B cell (primary cell): ENCODE data around the gene SMOC1. TPM values are rescaled to one million over a fixed set of nuclear protein-coding genes. Genes with fewer than 3 reads are reported as not detected.

Experiments used
- ATAC-seq: fragments of 200-7000 bp; cut with Tn5 transposase; one replicate; pipeline ENCODE4 v1.10.0; 2021; ENCODE audit warnings: low read depth, mild to moderate bottlenecking, moderate number of reproducible peaks, moderate library complexity
- CTCF ChIA-PET: fragments of 350-600 bp; sonication (Branson Sonifier 250); formaldehyde crosslinking; loops from one replicate; lab custom pipeline; 2021; ENCODE audit warnings: antibody characterized with exemption, inconsistent platforms; lab: Charles Lee
- POLR2A ChIA-PET: fragments of 350-600 bp; sonication (Branson Sonifier 250); formaldehyde crosslinking; loops from one replicate; lab custom pipeline; 2021; ENCODE audit warnings: antibody characterized with exemption; lab: Charles Lee
- DNase-seq: peaks from one replicate; pipeline ENCODE4 v3.0.0; 2013
- H2AFZ ChIP-seq: 2 replicates; pipeline ENCODE4 v1.6.1; 2012; ENCODE audit warnings: mild to moderate bottlenecking, low read depth, low read length; ENCODE audit not compliant: insufficient read depth, poor library complexity, severe bottlenecking
- H3K27ac ChIP-seq, 2 donors: 1 replicate in 1 of 2; 2 replicates in 1 of 2; pipeline ENCODE4 v1.5.1; 2012 to 2013; ENCODE audit warnings: low read length in 2 of 2, mild to moderate bottlenecking in 2 of 2, moderate library complexity in 1 of 2
- H3K27me3 ChIP-seq, 4 experiments: fragments of 200-600 bp in 1 of 4; sonication (generic) in 1 of 4; replicated peaks in 1 of 4; 1 replicate in 2 of 4; 2 replicates in 2 of 4; pipeline versions ENCODE4 v1.6.1 to v1.7.0; 2013 to 2016; ENCODE audit warnings: low read length in 3 of 4, mild to moderate bottlenecking in 2 of 4, mixed read lengths in 1 of 4, moderate library complexity in 1 of 4; ENCODE audit not compliant: insufficient read depth in 4 of 4, control insufficient read depth in 3 of 4; ENCODE audit errors: control extremely low read depth in 1 of 4
- H3K36me3 ChIP-seq, 2 experiments: replicated peaks in 1 of 2; 1 replicate in 1 of 2; 2 replicates in 1 of 2; pipeline versions ENCODE4 v1.6.1 to v1.7.1; 2013; ENCODE audit warnings: low read length in 1 of 2; ENCODE audit not compliant: insufficient read depth in 2 of 2, control insufficient read depth in 1 of 2; ENCODE audit errors: control extremely low read depth in 1 of 2, extremely low read depth in 1 of 2
- H3K4me1 ChIP-seq, 2 donors: fragments of 200-600 bp in 1 of 2; sonication (generic) in 1 of 2; 1 replicate in 1 of 2; 2 replicates in 1 of 2; pipeline versions ENCODE4 v1.5.1 to v1.6.1; 2013 to 2017; ENCODE audit warnings: low read length in 2 of 2; ENCODE audit not compliant: control insufficient read depth in 2 of 2, insufficient read depth in 2 of 2
- H3K4me2 ChIP-seq: replicated peaks from 2 replicates; pipeline ENCODE3; 2012; ENCODE audit warnings: mild to moderate bottlenecking, low read depth, low read length; ENCODE audit not compliant: poor library complexity, severe bottlenecking
- H3K4me3 ChIP-seq, 5 experiments: fragments of 200-600 bp in 1 of 5; sonication (generic) in 1 of 5; 1 replicate in 3 of 5; 2 replicates in 2 of 5; pipeline versions ENCODE4 v1.5.1 to v1.7.0; 2011 to 2016; ENCODE audit warnings: low read length in 4 of 5, mild to moderate bottlenecking in 4 of 5, low read depth in 2 of 5, control low read depth in 1 of 5, moderate library complexity in 1 of 5; ENCODE audit not compliant: insufficient read depth in 1 of 5; ENCODE audit errors: control extremely low read depth in 1 of 5, extremely low read depth in 1 of 5
- H3K79me2 ChIP-seq: fragments of 200-600 bp; sonication (generic); one replicate; pipeline ENCODE4 v1.6.0; 2016; ENCODE audit warnings: low read length; ENCODE audit not compliant: control insufficient read depth, insufficient read depth
- H3K9ac ChIP-seq: fragments of 200-600 bp; sonication (generic); 2 replicates; pipeline ENCODE4 v1.6.1; 2017; ENCODE audit warnings: mild to moderate bottlenecking, low read length, moderate library complexity
- H3K9me3 ChIP-seq, 3 donors: one replicate each; pipeline versions ENCODE4 v1.6.1 to v1.7.1; 2013; ENCODE audit warnings: low read length in 2 of 3; ENCODE audit not compliant: control insufficient read depth in 2 of 3, insufficient read depth in 1 of 3; ENCODE audit errors: control extremely low read depth in 1 of 3
- H4K20me1 ChIP-seq: 2 replicates; pipeline ENCODE4 v1.6.0; 2012; ENCODE audit warnings: mild to moderate bottlenecking, low read length; ENCODE audit not compliant: insufficient read depth, control insufficient read depth, poor library complexity, severe bottlenecking
- H3K27ac Mint-ChIP-seq: one replicate; pipeline ENCODE4 v1.8.0; 2021; ENCODE audit warnings: mixed read lengths
- H3K27me3 Mint-ChIP-seq: one replicate; pipeline ENCODE4 v1.8.0; 2021; ENCODE audit warnings: mixed read lengths
- H3K4me1 Mint-ChIP-seq: one replicate; pipeline ENCODE4 v1.8.0; 2021; ENCODE audit warnings: mixed read lengths
- H3K4me3 Mint-ChIP-seq: one replicate; pipeline ENCODE4 v1.8.0; 2021; ENCODE audit warnings: mixed read lengths
- H3K9me3 Mint-ChIP-seq: one replicate; pipeline ENCODE4 v1.8.0; 2022; ENCODE audit warnings: mixed read lengths; ENCODE audit not compliant: insufficient read depth
- EZH2 ChIP-seq: IDR thresholded peaks from 2 replicates; pipeline ENCODE4 v1.6.1; 2012; ENCODE audit warnings: borderline replicate concordance, low read depth, mild to moderate bottlenecking, moderate library complexity, low read length; ENCODE audit not compliant: insufficient read depth, poor library complexity, severe bottlenecking
- WGBS: methylation state at CpG from one replicate; pipeline ENCODE4 v1.1.5; 2013; ENCODE audit warnings: missing lambda C conversion rate; ENCODE audit not compliant: insufficient coverage; 5-methylcytosine and 5-hydroxymethylcytosine counted together
- intact Hi-C: fragments of 100-400 bp; cut with micrococcal nuclease; formaldehyde crosslinking; loops from one replicate; pipeline ENCODE4 v1.10.0; 2022
- polyA plus RNA-seq: library from polyadenylated mRNA; depleted of rRNA; stranded (reverse); fragments of >200 nt; gene quantifications from 2 replicates; pipeline ENCODE4 v1.2.3, GENCODE V29; 2012
- total RNA-seq, 2 donors: library from RNA; stranded (reverse); fragments of 120-200 nt in 1 of 2; gene quantifications; 1 replicate in 1 of 2; 2 replicates in 1 of 2; pipeline versions ENCODE4 v1.2.3 to v1.2.4, GENCODE V29; 2013 to 2022
- TF ChIP-seq, protein P1 (sequence below): fragments of 200-600 bp; IDR thresholded peaks from one replicate; pipeline ENCODE4 v1.8.0; 2022; ENCODE audit warnings: antibody characterized with exemption, mild to moderate bottlenecking

Gene SMOC1
- total and polyA plus RNA-seq, 2 donors (not counting 1 experiment from before 2014, with no cell fraction given), result 0.04 to 0.84 TPM

DNA sequence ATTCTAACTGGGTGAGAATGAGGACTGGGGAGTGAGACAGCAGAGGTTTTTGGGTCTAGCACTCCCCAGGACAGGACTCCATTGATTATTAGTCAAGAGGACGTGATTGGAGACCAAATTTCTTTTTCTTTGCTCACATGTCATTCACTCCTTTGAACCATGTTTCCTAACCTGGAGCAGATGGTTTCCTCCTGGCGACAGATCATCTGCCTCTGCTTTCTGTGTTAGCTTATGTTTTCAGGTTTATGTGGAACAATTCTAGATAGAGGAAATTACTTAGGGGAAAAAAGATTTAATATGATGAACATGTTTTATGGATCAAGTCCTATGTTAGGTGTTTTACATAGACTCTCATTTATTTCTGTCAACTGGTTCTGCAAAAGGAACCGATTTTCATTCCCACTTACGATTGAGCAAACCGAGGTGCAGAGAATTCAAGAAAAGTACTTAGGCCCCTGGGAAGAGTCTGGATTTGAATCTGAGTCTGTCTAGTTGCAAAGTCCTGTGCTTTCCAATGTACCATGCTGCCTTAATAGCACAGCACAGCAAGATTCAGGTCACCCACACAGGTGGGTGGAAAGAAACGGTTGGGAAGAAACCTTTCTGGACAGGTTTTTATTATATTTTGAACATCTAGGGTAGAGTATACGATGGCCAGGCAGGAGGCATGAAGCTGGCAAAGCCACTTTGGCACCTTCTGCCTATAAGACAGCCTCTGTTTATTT is 30.8 kb downstream of the SMOC1 start:
- Histone ChIP-seq H3K9me3 (peaks cover 0 to 8% (median 2%) of the 10 kb centered on the region in 3 donors), H4K20me1 (no peaks in the 10 kb centered on the region), H3K27ac (no peak overlapping the region), H3K4me2 (no peak overlapping the region), H2AFZ (no peak overlapping the region), H3K9ac (no peak overlapping the region), H3K79me2 (no peaks in the 10 kb centered on the region), H3K4me3 (no peak overlapping the region), H3K36me3 (no peaks in the 10 kb centered on the region), H3K4me1 (no peaks in the 10 kb centered on the region), H3K27me3 (peaks cover 0 to 3% (median 1%) of the 10 kb centered on the region in 4 experiments)
- Mint-ChIP-seq H3K4me1 (no peaks in the 10 kb centered on the region), H3K27ac (no peak overlapping the region), H3K9me3 (no peaks in the 10 kb centered on the region), H3K27me3 (peaks cover 14% of the 10 kb centered on the region), H3K4me3 (no peak overlapping the region)
- POLR2A ChIA-PET, result no interaction called here
- DNase-seq (no peak), ATAC-seq (no peak)
- intact Hi-C loops, result no loop called here
- WGBS, result 90% methylated on average over 4 of the region's 7 CpGs
- TF ChIP-seq, protein P1, sequence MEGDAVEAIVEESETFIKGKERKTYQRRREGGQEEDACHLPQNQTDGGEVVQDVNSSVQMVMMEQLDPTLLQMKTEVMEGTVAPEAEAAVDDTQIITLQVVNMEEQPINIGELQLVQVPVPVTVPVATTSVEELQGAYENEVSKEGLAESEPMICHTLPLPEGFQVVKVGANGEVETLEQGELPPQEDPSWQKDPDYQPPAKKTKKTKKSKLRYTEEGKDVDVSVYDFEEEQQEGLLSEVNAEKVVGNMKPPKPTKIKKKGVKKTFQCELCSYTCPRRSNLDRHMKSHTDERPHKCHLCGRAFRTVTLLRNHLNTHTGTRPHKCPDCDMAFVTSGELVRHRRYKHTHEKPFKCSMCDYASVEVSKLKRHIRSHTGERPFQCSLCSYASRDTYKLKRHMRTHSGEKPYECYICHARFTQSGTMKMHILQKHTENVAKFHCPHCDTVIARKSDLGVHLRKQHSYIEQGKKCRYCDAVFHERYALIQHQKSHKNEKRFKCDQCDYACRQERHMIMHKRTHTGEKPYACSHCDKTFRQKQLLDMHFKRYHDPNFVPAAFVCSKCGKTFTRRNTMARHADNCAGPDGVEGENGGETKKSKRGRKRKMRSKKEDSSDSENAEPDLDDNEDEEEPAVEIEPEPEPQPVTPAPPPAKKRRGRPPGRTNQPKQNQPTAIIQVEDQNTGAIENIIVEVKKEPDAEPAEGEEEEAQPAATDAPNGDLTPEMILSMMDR, result no peak
- TF ChIP-seq EZH2, result no peak
- CTCF ChIA-PET, result no interaction called here

GRCh38 chr14:69910871-69911270 is 31.7 kb downstream of the SMOC1 start:
- Mint-ChIP-seq H3K9me3 (no peaks in the 10 kb centered on the region), H3K27ac (no peak overlapping the region), H3K4me1 (no peaks in the 10 kb centered on the region), H3K4me3 (no peak overlapping the region), H3K27me3 (peaks cover 23% of the 10 kb centered on the region)
- H2AFZ ChIP-seq, result no peak overlapping the region
- H3K4me3 ChIP-seq, result no peak overlapping the region
- H3K36me3 ChIP-seq, result no peaks in the 10 kb centered on the region
- 100% methylated on average over 2 of the region's 3 CpGs for WGBS
- peaks cover 0 to 7% (median 2%) of the 10 kb centered on the region in 4 experiments for H3K27me3 ChIP-seq
- no peaks in the 10 kb centered on the region for H3K79me2 ChIP-seq
- H3K4me2 ChIP-seq, result no peak overlapping the region
- H3K27ac ChIP-seq, result no peak overlapping the region
- ATAC-seq, result no peak
- no peak overlapping the region for H3K9ac ChIP-seq
- H3K4me1 ChIP-seq, result no peaks in the 10 kb centered on the region
- no peak for DNase-seq
- no peaks in the 10 kb centered on the region for H4K20me1 ChIP-seq
- CTCF ChIA-PET, result no interaction called here
- POLR2A ChIA-PET, result no interaction called here
- TF ChIP-seq, protein P1, result no peak
- TF ChIP-seq EZH2, result no peak
- intact Hi-C loops, result no loop called here
- peaks cover 0 to 8% (median 2%) of the 10 kb centered on the region in 3 donors for H3K9me3 ChIP-seq
